Adrenal gland (tissue), 5 donors: ENCODE measurements around the gene RNF141.

Experiments used
- POLR2A ChIP-seq, 2 donors: fragments of 450-650 bp; IDR thresholded peaks; one replicate each; pipeline ENCODE4 v1.6.1; 2017; ENCODE audit warnings: antibody characterized with exemption in 2 of 2, mild to moderate bottlenecking in 2 of 2, moderate library complexity in 1 of 2
- TF ChIP-seq, protein P1 (sequence below), 6 experiments: fragments of 450-650 bp in 4 of 6; fragments of 200-600 bp in 2 of 6; sonication (generic) in 1 of 6; IDR thresholded peaks; 1 replicate in 5 of 6; 2 replicates in 1 of 6; pipeline versions ENCODE4 v1.5.1 to v1.8.0; 2016 to 2021; ENCODE audit warnings: antibody characterized with exemption in 6 of 6, mild to moderate bottlenecking in 2 of 6, moderate library complexity in 1 of 6
- donor health status: DM: no; HTN: no; CAD: no.

DNA sequence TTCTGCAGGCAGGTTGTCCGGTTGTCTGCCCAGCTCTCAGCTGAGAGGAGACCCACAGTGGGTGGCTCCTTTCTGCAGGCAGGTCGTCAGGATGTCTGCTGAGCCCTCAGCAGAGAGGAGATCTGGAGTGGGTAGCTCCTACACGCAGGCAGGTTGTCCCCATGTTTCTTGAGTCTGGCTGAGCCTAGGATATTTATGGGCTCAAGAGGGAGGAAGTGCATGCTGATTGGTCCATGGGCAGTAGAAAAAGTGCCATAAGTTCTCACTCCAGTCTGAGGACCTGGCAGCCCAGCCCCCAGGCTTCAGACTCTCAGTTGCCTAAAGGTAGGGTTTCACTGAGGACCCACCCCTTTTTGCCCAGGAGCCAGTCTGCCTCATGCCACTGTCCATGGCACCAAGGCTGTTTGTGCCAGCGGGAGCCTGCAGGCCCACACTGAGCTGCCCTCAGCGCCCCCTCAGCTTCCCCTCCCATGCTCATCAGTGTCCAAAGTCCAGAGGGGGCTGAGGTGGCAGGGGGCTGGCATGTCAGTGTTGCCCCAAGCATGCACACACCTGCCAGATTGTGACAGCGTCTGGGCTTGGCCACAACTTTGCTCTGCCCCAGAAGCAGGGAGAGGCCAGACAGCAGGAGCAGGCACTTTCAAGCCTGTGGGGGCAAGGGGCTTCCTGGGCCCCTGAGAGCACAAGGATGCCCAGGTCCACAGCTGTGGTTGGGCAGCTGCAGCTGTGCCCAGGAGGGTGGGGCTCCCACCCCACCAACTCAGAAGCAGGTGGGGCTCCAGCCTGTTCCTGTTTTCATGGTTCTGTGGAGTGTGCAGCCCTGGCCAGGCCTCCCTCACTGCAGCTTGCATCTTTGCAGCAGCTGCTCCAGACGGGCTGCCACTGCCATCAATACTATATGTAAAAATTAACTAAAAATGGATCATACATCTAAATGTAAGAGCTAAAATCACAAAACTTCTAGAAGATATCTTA, 3.8 kb upstream of the RNF141 start:
- TF ChIP-seq, protein P1, sequence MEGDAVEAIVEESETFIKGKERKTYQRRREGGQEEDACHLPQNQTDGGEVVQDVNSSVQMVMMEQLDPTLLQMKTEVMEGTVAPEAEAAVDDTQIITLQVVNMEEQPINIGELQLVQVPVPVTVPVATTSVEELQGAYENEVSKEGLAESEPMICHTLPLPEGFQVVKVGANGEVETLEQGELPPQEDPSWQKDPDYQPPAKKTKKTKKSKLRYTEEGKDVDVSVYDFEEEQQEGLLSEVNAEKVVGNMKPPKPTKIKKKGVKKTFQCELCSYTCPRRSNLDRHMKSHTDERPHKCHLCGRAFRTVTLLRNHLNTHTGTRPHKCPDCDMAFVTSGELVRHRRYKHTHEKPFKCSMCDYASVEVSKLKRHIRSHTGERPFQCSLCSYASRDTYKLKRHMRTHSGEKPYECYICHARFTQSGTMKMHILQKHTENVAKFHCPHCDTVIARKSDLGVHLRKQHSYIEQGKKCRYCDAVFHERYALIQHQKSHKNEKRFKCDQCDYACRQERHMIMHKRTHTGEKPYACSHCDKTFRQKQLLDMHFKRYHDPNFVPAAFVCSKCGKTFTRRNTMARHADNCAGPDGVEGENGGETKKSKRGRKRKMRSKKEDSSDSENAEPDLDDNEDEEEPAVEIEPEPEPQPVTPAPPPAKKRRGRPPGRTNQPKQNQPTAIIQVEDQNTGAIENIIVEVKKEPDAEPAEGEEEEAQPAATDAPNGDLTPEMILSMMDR (IDR thresholded peaks at IDR 0.05): no peak
- no peak for TF ChIP-seq POLR2A (IDR thresholded peaks at IDR 0.05)
